Lung (tissue), 12 donors: ENCODE data around the gene ZER1. TPM values are rescaled to one million over a fixed set of nuclear protein-coding genes. Genes with fewer than 3 reads are reported as not detected.

Experiments used
- ATAC-seq: fragments of 200-7000 bp; cut with Tn5 transposase; one replicate; pipeline ENCODE4 v1.9.1; 2020; ENCODE audit warnings: moderate number of reproducible peaks; ENCODE audit not compliant: insufficient read depth, low FRiP score
- DNase-seq, 3 donors: peaks; one replicate each; pipeline ENCODE4 v3.0.0-alpha.2; 2013 to 2017
- H3K27ac ChIP-seq, 2 donors: one replicate each; pipeline ENCODE4 v1.5.1; 2013; ENCODE audit warnings: mild to moderate bottlenecking in 2 of 2, moderate library complexity in 2 of 2, control low read depth in 1 of 2, inconsistent platforms in 1 of 2, low read depth in 1 of 2, low read length in 1 of 2
- H3K27me3 ChIP-seq, 3 donors: one replicate each; pipeline ENCODE4 v1.5.1; 2013; ENCODE audit warnings: low read length in 2 of 3; ENCODE audit not compliant: control insufficient read depth in 3 of 3, insufficient read depth in 3 of 3
- H3K36me3 ChIP-seq, 4 donors: one replicate each; pipeline ENCODE4 v1.5.1; 2013; ENCODE audit warnings: low read length in 4 of 4, mild to moderate bottlenecking in 1 of 4, moderate library complexity in 1 of 4; ENCODE audit not compliant: control insufficient read depth in 4 of 4, insufficient read depth in 4 of 4
- H3K4me1 ChIP-seq, 5 donors: one replicate each; pipeline ENCODE4 v1.5.1; 2013; ENCODE audit warnings: low read length in 5 of 5, mild to moderate bottlenecking in 2 of 5, moderate library complexity in 1 of 5; ENCODE audit not compliant: control insufficient read depth in 5 of 5, insufficient read depth in 5 of 5
- H3K4me3 ChIP-seq: one replicate; pipeline ENCODE4 v1.5.1; 2013; ENCODE audit warnings: mild to moderate bottlenecking, control low read depth, moderate library complexity
- H3K9ac ChIP-seq, 2 donors: one replicate each; pipeline ENCODE4 v1.5.1; 2013; ENCODE audit warnings: low read length in 2 of 2, control low read depth in 1 of 2; ENCODE audit not compliant: insufficient read depth in 1 of 2
- H3K9me3 ChIP-seq, 4 donors: one replicate each; pipeline ENCODE4 v1.5.1; 2013; ENCODE audit warnings: low read length in 3 of 4, mild to moderate bottlenecking in 1 of 4, moderate library complexity in 1 of 4; ENCODE audit not compliant: control insufficient read depth in 4 of 4, insufficient read depth in 3 of 4
- WGBS, 2 donors: extraction: QIAGEN DNeasy Blood & Tissue Kit; methylation state at CpG; one replicate each; pipeline ENCODE4 v1.1.7; 2013; 5-methylcytosine and 5-hydroxymethylcytosine counted together
- polyA plus RNA-seq, 2 donors: library from polyadenylated mRNA; stranded (reverse); fragments of 200-250 nt; gene quantifications; one replicate each; pipeline ENCODE4 v1.2.1, GENCODE V29; 2013
- total RNA-seq, 2 donors: library from RNA; depleted of rRNA in 1 of 2; stranded (reverse); fragments of >200 nt in 1 of 2; gene quantifications; one replicate each; pipeline ENCODE4 v1.2.1, GENCODE V29; 2014 to 2021
- TF ChIP-seq, protein P1 (sequence below): IDR thresholded peaks from 2 replicates; pipeline ENCODE4 v1.5.1; 2012; ENCODE audit warnings: mild to moderate bottlenecking; ENCODE audit errors: control extremely low read depth, extremely low read depth
- donor health status: control.
- donor health status: control.
- donor health status: Bipolar disorder and iron deficiency.
- donor health status: healthy.
- donor health status: DM: yes; HTN: yes; CAD: no.

Gene ZER1
- total and polyA plus RNA-seq, 4 donors: 17.6 to 39.0 (median 28.4) TPM

DNA sequence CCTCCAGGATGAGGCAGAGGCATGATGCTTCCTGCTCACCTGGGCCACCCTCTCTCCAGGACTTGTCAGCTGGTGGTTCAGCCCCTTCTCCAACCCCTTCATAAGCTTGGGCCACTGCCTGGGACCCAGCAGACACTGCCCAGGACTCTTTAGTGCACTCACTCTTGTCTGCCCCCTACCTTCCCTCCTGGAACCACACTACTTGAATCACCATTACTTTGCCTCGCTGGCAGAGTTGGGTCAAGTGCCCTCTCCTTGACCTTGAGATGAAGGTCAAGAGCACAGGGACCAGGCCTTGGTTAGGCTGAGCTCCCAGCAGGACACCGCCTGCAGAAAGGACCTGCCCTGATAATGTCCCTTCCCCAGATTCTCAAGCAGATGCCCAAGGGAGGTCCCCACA is 38.1 kb upstream of the ZER1 start:
- no peak overlapping the region for H3K4me3 ChIP-seq
- no peak overlapping the region for H3K27ac ChIP-seq
- no peaks in the 10 kb centered on the region for H3K9me3 ChIP-seq
- no peak overlapping the region for H3K9ac ChIP-seq
- DNase-seq (no peak), ATAC-seq (no peak)
- H3K4me1 ChIP-seq: no peaks in the 10 kb centered on the region
- peaks cover 0 to 28% (median 17%) of the 10 kb centered on the region in 4 donors for H3K36me3 ChIP-seq
- no peaks in the 10 kb centered on the region for H3K27me3 ChIP-seq
- WGBS, 2 donors: 67 to 82% methylated on average over 2 of the region's 2 CpGs
- TF ChIP-seq, protein P1, sequence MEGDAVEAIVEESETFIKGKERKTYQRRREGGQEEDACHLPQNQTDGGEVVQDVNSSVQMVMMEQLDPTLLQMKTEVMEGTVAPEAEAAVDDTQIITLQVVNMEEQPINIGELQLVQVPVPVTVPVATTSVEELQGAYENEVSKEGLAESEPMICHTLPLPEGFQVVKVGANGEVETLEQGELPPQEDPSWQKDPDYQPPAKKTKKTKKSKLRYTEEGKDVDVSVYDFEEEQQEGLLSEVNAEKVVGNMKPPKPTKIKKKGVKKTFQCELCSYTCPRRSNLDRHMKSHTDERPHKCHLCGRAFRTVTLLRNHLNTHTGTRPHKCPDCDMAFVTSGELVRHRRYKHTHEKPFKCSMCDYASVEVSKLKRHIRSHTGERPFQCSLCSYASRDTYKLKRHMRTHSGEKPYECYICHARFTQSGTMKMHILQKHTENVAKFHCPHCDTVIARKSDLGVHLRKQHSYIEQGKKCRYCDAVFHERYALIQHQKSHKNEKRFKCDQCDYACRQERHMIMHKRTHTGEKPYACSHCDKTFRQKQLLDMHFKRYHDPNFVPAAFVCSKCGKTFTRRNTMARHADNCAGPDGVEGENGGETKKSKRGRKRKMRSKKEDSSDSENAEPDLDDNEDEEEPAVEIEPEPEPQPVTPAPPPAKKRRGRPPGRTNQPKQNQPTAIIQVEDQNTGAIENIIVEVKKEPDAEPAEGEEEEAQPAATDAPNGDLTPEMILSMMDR: no peak

DNA sequence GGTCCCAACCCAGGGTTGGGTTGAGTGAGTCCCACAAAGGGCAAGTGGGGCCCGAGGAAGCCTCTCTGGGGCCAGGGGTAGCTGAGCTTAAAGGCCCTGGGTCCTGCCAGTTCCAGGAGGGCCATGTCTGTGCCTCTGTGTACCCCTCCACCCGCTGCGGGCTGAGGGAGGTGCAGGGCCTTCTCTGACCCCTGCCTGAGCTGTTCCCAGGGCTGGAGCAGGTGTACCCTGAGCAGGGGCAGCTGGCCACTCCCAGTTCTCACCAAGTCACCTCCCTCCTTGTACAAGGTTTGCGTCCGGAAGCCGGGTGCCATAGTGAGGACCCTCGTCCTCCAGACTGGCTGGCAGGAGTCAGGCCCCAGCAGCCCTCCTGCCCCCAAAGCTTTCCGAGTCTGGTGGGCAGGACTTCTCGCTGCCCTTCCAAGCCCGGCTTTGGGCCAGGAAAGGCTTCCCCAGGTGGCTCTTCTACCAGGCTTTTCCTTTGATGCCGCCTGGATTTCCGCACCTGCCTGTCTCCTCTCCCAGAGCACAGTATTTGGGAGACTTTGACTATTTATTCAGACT is 37.4 kb upstream of the ZER1 start:
- H3K36me3 ChIP-seq: peaks cover 0 to 30% (median 17%) of the 10 kb centered on the region in 4 donors
- no peaks in the 10 kb centered on the region for H3K9me3 ChIP-seq
- TF ChIP-seq, protein P1: no peak
- no peak overlapping the region for H3K4me3 ChIP-seq
- no peak overlapping the region for H3K9ac ChIP-seq
- no peaks in the 10 kb centered on the region for H3K4me1 ChIP-seq
- H3K27me3 ChIP-seq: no peaks in the 10 kb centered on the region
- no peak for ATAC-seq
- 95 to 96% methylated on average over 12 of the region's 12 CpGs for WGBS, 2 donors
- no peak for DNase-seq
- H3K27ac ChIP-seq: no peak overlapping the region

DNA sequence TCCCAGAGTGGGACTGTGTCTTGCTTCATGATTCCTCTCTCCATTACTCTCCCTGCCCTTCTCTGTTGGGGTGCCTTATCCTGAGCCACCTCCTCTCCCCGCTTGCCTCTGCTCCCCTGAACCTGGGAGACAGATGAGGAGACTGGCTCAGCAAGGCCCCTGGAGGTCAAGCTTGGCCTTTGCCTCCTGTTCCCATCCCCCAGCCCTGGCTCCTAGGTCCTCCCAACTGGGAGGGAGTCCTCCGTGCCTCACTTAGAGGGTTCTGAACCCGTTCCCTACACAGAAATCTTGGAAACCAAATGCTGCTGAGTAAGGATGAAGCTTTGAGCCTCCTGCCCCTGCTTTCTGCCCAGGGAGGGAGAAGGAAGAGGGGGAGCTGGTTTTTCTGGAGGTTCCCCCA is 36.8 kb upstream of the ZER1 start:
- peaks cover 0 to 35% (median 20%) of the 10 kb centered on the region in 4 donors for H3K36me3 ChIP-seq
- H3K27ac ChIP-seq: no peak overlapping the region
- no peak overlapping the region for H3K9ac ChIP-seq
- no peaks in the 10 kb centered on the region for H3K27me3 ChIP-seq
- no peak for DNase-seq
- 91 to 93% methylated on average over 3 of the region's 3 CpGs for WGBS, 2 donors
- TF ChIP-seq, protein P1: no peak
- no peaks in the 10 kb centered on the region for H3K9me3 ChIP-seq
- no peak for ATAC-seq
- no peak overlapping the region for H3K4me3 ChIP-seq
- no peaks in the 10 kb centered on the region for H3K4me1 ChIP-seq

DNA sequence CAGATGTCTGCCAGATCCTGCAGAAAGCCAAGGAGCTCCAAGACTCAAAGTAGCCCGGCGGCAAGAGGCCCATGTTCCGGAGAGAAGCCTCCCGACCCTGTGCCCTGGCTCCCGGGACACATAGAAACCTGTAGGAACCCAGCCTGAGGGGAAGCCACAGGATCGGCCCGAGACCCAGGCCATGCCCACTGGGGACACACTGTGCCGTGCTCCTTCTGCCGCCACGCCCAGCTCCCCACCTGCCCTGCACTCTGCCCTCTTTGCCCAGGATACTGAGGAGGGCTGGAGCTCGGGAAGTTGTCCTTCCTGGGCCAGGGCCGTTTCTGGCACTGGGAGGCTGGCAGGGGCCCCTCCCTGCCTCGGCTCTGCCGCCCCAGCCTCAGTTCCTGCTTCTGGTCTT is 36.1 kb upstream of the ZER1 start:
- H3K36me3 ChIP-seq: peaks cover 0 to 40% (median 26%) of the 10 kb centered on the region in 4 donors
- TF ChIP-seq, protein P1: no peak

More for the DNA sequence above, 36.1 kb upstream of the ZER1 start:
- ATAC-seq (no peak), DNase-seq (no peak)
- no peak overlapping the region for H3K27ac ChIP-seq
- 85 to 90% methylated on average over 13 to 14 of the region's 14 CpGs for WGBS, 2 donors
- no peaks in the 10 kb centered on the region for H3K27me3 ChIP-seq
- H3K4me3 ChIP-seq: no peak overlapping the region
- no peaks in the 10 kb centered on the region for H3K9me3 ChIP-seq
- no peak overlapping the region for H3K9ac ChIP-seq
- no peaks in the 10 kb centered on the region for H3K4me1 ChIP-seq
